GM10266 (cell line): ENCODE measurements around the gene WAC.

Experiments used
- DNase-seq: peaks from one replicate; pipeline ENCODE4 v3.0.0; 2012; ENCODE audit errors: extremely low spot score
- TF ChIP-seq, protein P1 (sequence below): IDR thresholded peaks from 2 replicates; pipeline ENCODE4 v1.5.1; 2012; ENCODE audit warnings: mild to moderate bottlenecking, low read depth; ENCODE audit not compliant: control insufficient read depth, insufficient read depth; ENCODE audit errors: missing control alignments

WAC gene

DNA sequence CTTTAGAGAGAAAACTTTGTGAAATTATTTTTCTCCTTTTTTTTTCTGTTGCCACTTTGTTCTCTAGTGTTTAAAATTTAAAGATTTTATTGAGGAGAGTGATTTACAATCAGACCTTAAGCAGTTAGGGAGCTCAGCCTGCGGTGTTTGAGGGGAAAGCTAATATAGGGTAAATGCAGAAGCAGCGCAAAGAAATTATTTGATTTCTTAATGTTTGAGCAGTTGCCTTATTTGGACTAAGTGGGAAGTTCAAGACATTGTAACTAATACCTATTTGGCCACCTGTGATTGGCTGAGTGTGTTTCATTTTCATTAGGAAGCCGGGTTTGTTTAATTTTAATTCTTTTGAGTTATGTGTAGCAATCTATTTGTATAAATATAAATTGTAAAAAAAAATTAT is 25.3 kb downstream of the WAC start:
- DNase-seq, result no peak
- TF ChIP-seq, protein P1, sequence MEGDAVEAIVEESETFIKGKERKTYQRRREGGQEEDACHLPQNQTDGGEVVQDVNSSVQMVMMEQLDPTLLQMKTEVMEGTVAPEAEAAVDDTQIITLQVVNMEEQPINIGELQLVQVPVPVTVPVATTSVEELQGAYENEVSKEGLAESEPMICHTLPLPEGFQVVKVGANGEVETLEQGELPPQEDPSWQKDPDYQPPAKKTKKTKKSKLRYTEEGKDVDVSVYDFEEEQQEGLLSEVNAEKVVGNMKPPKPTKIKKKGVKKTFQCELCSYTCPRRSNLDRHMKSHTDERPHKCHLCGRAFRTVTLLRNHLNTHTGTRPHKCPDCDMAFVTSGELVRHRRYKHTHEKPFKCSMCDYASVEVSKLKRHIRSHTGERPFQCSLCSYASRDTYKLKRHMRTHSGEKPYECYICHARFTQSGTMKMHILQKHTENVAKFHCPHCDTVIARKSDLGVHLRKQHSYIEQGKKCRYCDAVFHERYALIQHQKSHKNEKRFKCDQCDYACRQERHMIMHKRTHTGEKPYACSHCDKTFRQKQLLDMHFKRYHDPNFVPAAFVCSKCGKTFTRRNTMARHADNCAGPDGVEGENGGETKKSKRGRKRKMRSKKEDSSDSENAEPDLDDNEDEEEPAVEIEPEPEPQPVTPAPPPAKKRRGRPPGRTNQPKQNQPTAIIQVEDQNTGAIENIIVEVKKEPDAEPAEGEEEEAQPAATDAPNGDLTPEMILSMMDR, result no peak

DNA sequence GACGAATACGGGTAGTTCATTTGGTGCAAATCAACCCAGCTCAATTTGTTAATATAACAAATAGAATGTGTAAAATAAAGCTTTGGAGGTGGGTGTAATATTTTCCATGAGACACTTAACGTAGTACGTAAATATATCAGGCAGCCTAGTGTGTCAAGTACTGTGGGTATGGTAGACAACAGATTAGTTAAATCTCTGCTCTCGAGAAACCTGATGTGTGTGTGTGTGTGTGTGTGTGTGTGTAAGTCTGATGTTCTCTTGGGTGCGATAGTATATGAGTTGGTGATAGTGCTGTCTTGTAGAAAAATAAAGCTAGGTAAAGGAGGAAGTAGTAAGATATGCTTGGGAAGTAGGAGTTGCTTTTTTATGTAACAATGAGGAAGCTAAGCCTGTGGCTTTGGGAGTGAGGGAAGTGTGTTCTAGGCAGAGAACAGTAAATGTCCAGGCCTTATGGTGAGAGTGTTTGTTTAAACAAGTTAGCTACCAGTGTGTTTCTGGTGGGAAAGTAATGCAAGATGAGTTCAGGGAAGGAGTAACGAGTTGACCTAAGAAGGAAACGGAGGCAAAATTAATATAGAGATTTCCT is 26.1 kb downstream of the WAC start:
- DNase-seq, result no peak
- TF ChIP-seq, protein P1, result no peak

DNA sequence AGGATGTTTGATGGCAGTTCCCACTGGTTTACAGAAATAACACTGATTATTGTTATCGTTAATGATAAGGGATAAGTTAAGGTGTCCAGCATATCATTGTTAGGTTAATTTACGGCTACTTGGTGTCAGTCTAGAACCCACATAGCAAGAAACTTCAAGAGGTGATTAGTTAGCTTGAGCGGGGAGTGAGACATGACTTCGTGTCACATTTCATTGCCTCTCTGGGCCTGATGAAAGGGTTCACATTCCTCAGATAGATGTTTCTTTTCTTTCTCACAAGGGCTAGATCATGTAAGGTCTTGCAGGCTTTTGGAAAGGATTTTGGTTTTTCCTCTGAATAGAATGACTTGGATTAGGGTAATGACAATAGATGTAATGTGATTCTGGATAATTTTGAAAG is 26.7 kb downstream of the WAC start:
- TF ChIP-seq, protein P1, result no peak
- DNase-seq, result no peak

DNA sequence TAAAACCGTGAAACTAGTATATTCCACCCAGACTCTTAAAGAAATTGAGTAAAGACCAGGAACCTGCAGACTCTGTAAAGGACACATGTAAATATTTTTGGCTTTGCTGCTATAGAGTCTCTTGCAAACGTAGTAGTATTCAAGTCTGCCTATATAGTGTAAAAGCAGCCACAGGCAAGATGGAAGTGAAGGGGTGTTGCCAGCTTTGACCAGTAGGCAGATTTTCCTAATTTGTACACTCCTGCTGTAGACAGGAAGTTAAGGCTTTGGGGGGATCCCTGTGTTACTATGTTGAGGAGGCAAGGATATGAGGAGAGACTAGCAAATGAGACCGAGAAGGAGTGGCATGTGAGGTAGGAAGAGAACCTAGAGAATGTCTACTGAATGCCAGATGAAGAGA is 27.7 kb downstream of the WAC start:
- no peak for DNase-seq
- TF ChIP-seq, protein P1, result no peak

DNA sequence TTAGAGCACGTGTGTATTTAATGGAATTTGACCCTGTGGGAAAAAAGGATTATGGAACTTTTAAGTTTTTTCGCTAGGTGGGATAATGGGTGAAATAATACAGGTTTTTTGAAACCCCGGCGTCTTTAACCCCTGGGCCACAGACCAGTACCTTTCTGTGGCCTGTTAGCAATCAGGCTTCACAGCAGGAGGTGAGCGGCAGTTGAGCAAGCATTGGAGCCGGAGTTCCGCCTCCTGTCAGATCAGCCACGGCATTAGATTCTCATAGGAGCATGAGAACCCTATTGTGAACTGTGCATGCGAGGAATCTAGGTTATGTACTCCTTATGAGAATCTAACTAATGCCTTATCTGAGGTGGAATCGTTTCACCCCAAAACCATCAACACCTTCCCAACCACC is 28.6 kb downstream of the WAC start:
- TF ChIP-seq, protein P1, result no peak
- no peak for DNase-seq

DNA sequence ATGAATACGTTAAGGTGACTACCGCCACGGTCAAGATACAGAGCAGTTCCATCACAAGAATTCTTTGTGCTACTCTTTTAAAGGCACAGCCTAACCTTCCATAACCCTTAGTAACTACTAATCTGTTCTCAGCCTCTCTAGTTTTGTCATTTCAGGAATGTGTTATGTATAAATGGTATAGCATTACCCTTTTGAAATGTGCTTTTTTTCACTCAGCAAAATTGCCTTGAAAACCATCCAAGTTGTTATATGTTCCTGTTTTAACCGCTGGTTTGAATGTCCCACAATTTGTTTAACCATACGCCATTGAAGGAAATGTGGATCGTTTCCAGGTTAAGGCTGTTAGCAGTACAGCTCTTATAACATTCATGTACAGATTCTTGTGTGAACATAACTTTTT is 32.0 kb downstream of the WAC start:
- no peak for DNase-seq
- TF ChIP-seq, protein P1, result no peak

DNA sequence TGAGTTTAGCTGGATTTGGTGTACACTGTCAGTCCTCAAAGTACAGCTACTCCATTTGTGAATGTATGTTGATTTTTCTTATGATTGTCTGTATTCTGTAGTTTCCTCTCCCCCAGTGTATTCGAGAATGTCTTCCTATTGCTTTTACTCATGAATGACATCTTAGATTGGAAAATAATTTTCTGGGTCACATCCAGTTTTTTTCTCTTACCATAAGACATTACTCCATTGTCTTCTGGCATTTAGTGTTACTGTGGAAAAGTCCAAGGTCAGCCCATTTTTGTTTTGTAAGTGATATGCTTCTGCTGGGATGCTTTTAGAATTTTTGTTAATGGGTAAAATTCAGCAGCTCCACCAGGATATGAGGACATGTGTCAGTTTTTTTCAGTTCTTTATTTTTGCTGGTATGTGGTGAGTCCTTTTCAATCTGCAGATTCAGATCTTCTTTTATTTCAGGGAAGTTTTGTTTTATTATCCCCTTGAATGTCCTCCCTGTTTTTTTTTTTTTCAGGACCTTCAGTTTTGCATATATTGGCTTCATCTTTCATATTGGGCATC is 33.6 kb downstream of the WAC start:
- no peak for DNase-seq
- TF ChIP-seq, protein P1, result no peak
